H1 (cell line): ENCODE data around the gene OPA3.
A peak's percentile ranks its signal among the peaks of the same experiment; 100 is the strongest.

ENCODE experiments used
- CTCF ChIP-seq, 3 experiments: IDR thresholded peaks; 1 replicate in 2 of 3; 2 replicates in 1 of 3; pipeline versions ENCODE4 v1.5.1 to v1.6.1; 2011; ENCODE audit warnings: low read length in 3 of 3, mild to moderate bottlenecking in 3 of 3, inconsistent platforms in 2 of 3, low read depth in 1 of 3, moderate library complexity in 1 of 3; ENCODE audit not compliant: insufficient read depth in 1 of 3; ENCODE audit errors: control extremely low read depth in 1 of 3
- JUN ChIP-seq: IDR thresholded peaks from 2 replicates; pipeline ENCODE4 v1.6.1; 2011; ENCODE audit warnings: low read depth, mild to moderate bottlenecking, improper control_type of control experiment, low read length

GRCh38 chr19:45498411-45499195, 86.0 kb downstream of the OPA3 start, which contains the start of gene PPM1N:
- TF ChIP-seq JUN (no peak), CTCF (IDR thresholded peaks at IDR 0.05; ENCODE audit: control extremely low read depth in 1 of 3, insufficient read depth in 1 of 3, low read depth in 1 of 3, low read length in 3 of 3) (peak in 2 of 3 experiments; percentile 29 to 35; a peak in 2 of 4 replicates)
